Naive thymus-derived CD4-positive, alpha-beta T cell (primary cell): ENCODE data around the gene AMOTL1. TPM values are rescaled to one million over a fixed set of nuclear protein-coding genes. Genes with fewer than 3 reads are reported as not detected.
"Not testable (repeated sequence)": the region's sequence is repeated elsewhere in the genome, so short reads cannot be mapped to it uniquely, and the experiment has no call there.

ENCODE experiments used
- ATAC-seq: fragments of 150-1000 bp; cut with Tn5 transposase; 2 replicates; pipeline ENCODE4 v1.10.0; 2021; ENCODE audit warnings: mild to moderate bottlenecking, moderate library complexity
- CTCF ChIA-PET: fragments of 350-600 bp; sonication (Branson Sonifier 250); formaldehyde crosslinking; loops from one replicate; lab custom pipeline; 2021; ENCODE audit warnings: antibody characterized with exemption; lab: Charles Lee
- POLR2A ChIA-PET: fragments of 350-600 bp; sonication (Branson Sonifier 250); formaldehyde crosslinking; loops from one replicate; lab custom pipeline; 2021; ENCODE audit warnings: antibody characterized with exemption, inconsistent platforms; lab: Charles Lee
- DNase-seq, 9 donors: peaks; one replicate each; pipeline versions ENCODE4 v3.0.0 to v3.0.0-alpha.2; 2020 to 2022; ENCODE audit warnings: mixed read lengths in 1 of 9
- H3K27ac ChIP-seq: one replicate; pipeline ENCODE4 v1.7.0; 2013; ENCODE audit warnings: mild to moderate bottlenecking, low read depth, low read length, moderate library complexity
- H3K27me3 ChIP-seq, 2 donors: one replicate each; pipeline ENCODE4 v1.7.0; 2013; ENCODE audit warnings: low read length in 2 of 2, mild to moderate bottlenecking in 2 of 2, moderate library complexity in 2 of 2; ENCODE audit not compliant: control insufficient read depth in 2 of 2, insufficient read depth in 2 of 2
- H3K36me3 ChIP-seq, 3 experiments: 1 replicate in 2 of 3; 2 replicates in 1 of 3; pipeline ENCODE4 v1.7.0; 2013; ENCODE audit warnings: low read length in 3 of 3, mild to moderate bottlenecking in 3 of 3, moderate library complexity in 1 of 3; ENCODE audit not compliant: insufficient read depth in 3 of 3, control insufficient read depth in 2 of 3
- H3K4me1 ChIP-seq, 2 donors: one replicate each; pipeline ENCODE4 v1.7.0; 2013; ENCODE audit warnings: low read length in 2 of 2, mild to moderate bottlenecking in 2 of 2, moderate library complexity in 1 of 2; ENCODE audit not compliant: control insufficient read depth in 2 of 2, insufficient read depth in 2 of 2
- H3K4me3 ChIP-seq: 2 replicates; pipeline ENCODE4 v1.7.0; 2013; ENCODE audit warnings: mild to moderate bottlenecking, low read length
- H3K9me3 ChIP-seq, 3 experiments: 1 replicate in 2 of 3; 2 replicates in 1 of 3; pipeline ENCODE4 v1.7.0; 2013; ENCODE audit warnings: low read length in 3 of 3; ENCODE audit not compliant: control insufficient read depth in 2 of 3
- H3K27ac Mint-ChIP-seq, 9 donors: one replicate each; pipeline ENCODE4 v1.8.0; 2020 to 2022; ENCODE audit warnings: mixed read lengths in 9 of 9, mild to moderate bottlenecking in 8 of 9, moderate library complexity in 5 of 9, inconsistent platforms in 2 of 9
- H3K27me3 Mint-ChIP-seq, 5 donors: one replicate each; pipeline ENCODE4 v1.8.0; 2021 to 2022; ENCODE audit warnings: mixed read lengths in 5 of 5, mild to moderate bottlenecking in 1 of 5
- H3K36me3 Mint-ChIP-seq, 5 donors: one replicate each; pipeline ENCODE4 v1.8.0; 2020 to 2022; ENCODE audit warnings: mixed read lengths in 5 of 5, mild to moderate bottlenecking in 3 of 5, inconsistent platforms in 1 of 5
- H3K4me1 Mint-ChIP-seq, 7 donors: one replicate each; pipeline ENCODE4 v1.8.0; 2020 to 2022; ENCODE audit warnings: mixed read lengths in 7 of 7, mild to moderate bottlenecking in 3 of 7, inconsistent platforms in 1 of 7
- H3K4me3 Mint-ChIP-seq, 10 donors: one replicate each; pipeline ENCODE4 v1.8.0; 2020 to 2022; ENCODE audit warnings: mild to moderate bottlenecking in 10 of 10, mixed read lengths in 10 of 10, moderate library complexity in 6 of 10, inconsistent platforms in 2 of 10
- H3K9me3 Mint-ChIP-seq, 11 donors: one replicate each; pipeline ENCODE4 v1.8.0; 2020 to 2022; ENCODE audit warnings: mixed read lengths in 11 of 11, mild to moderate bottlenecking in 4 of 11, inconsistent platforms in 1 of 11, moderate library complexity in 1 of 11
- intact Hi-C, 2 donors: fragments of 100-400 bp; cut with micrococcal nuclease; formaldehyde crosslinking; loops; one replicate each; pipeline ENCODE4 v1.15.1; 2023
- polyA plus RNA-seq, 2 donors: library from polyadenylated mRNA; unstranded; fragments of 300-500 nt; fragmentation: Illumina TruSeq; gene quantifications; one replicate each; pipeline ENCODE4 v1.2.3, GENCODE V29; 2021
- total RNA-seq, 6 experiments: library from RNA in 5 of 6; stranded (reverse) in 5 of 6; gene quantifications; 1 replicate in 5 of 6; 2 replicates in 1 of 6; pipeline ENCODE4 v1.2.3 and lab custom pipeline; 2021 to 2026

The AMOTL1 gene
- total and polyA plus RNA-seq, 7 experiments from 2014 or later: 0.05 to 6.3 (median 0.27) TPM; not detected in 2

DNA sequence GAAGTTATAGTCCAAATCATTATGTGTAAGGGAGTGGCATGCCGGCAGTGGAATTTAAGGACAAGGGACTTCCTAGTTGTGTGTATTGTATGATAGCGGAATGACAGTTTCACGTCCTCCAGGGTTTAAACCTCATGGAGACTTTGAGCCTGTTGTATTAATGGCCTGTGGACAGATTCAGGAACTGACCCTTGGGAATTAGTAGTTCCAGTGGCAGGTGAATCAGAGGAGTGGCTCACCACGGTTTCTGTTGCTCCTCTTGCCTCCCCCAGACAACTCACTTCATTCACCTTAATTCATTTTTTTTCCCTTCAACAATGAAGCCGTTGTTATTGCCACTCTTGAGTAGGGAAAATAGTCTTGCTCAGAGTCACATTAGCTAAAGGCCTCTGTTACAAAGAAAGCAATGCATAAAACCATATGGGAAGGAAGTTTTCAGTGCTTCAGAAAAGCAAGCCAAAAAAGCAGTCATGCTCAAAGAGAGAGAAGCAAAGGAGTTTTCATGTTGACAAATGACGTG is 22.6 kb downstream of the AMOTL1 start:
- no peak overlapping the region for H3K27ac Mint-ChIP-seq
- H3K9me3 Mint-ChIP-seq: peaks cover 0 to 2% (median 0%) of the 10 kb centered on the region in 11 donors
- no peak for DNase-seq
- H3K36me3 Mint-ChIP-seq: peaks cover 0 to 2% (median 0%) of the 10 kb centered on the region in 5 donors
- Histone ChIP-seq H3K27me3 (no peaks in the 10 kb centered on the region), H3K36me3 (no peaks in the 10 kb centered on the region), H3K27ac (no peak overlapping the region), H3K4me1 (no peaks in the 10 kb centered on the region), H3K4me3 (no peak overlapping the region), H3K9me3 (no peaks in the 10 kb centered on the region)
- H3K4me3 Mint-ChIP-seq: no peak overlapping the region
- CTCF ChIA-PET: no interaction called here
- peaks cover 0 to 19% (median 5%) of the 10 kb centered on the region in 5 donors for H3K27me3 Mint-ChIP-seq
- intact Hi-C loops: no loop called here
- ATAC-seq: no peak
- POLR2A ChIA-PET: no interaction called here
- no peaks in the 10 kb centered on the region for H3K4me1 Mint-ChIP-seq

DNA sequence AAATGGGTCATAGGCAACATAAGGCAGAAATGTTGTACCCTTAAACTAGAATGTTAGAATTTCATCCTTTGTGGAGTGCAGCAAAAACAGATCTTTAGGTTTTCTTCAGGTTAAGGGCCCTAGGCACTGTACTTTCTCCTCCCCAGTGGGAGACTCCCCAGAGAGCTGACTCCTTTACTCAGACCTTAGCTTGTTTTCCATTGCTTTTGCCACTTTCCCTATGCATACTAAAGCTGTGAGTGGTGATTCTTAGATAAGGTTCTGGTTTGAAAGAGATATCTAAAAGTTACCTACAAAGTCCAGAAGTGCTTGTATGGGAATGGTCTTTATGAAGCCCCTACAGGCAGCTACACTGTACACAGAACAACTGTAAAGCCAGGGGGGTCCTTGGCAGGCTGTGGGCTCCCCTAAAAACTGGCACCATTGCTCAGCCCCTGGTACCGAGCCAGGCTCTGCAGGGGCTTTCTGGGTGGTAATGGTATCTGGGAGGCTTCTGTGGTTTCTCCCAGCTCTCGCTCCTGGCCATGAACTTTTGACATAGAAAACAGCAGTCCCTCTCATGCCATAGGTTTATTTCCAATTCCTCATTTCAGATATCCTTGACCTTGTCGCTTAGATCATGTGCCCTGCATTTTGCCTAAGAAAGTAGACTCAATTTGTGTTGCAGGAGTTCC is 23.2 kb downstream of the AMOTL1 start:
- ChIA-PET POLR2A (no interaction called here), CTCF (no interaction called here)
- peaks cover 0 to 2% (median 0%) of the 10 kb centered on the region in 11 donors for H3K9me3 Mint-ChIP-seq
- no peaks in the 10 kb centered on the region for H3K4me1 Mint-ChIP-seq
- intact Hi-C loops: no loop called here
- Histone ChIP-seq H3K9me3 (no peaks in the 10 kb centered on the region), H3K27me3 (no peaks in the 10 kb centered on the region), H3K27ac (no peak overlapping the region), H3K36me3 (no peaks in the 10 kb centered on the region), H3K4me3 (no peak overlapping the region), H3K4me1 (no peaks in the 10 kb centered on the region)
- H3K4me3 Mint-ChIP-seq: no peak overlapping the region
- peaks cover 0 to 18% (median 5%) of the 10 kb centered on the region in 5 donors for H3K27me3 Mint-ChIP-seq
- H3K27ac Mint-ChIP-seq: no peak overlapping the region
- DNase-seq (no peak), ATAC-seq (no peak)
- peaks cover 0 to 2% (median 0%) of the 10 kb centered on the region in 5 donors for H3K36me3 Mint-ChIP-seq

DNA sequence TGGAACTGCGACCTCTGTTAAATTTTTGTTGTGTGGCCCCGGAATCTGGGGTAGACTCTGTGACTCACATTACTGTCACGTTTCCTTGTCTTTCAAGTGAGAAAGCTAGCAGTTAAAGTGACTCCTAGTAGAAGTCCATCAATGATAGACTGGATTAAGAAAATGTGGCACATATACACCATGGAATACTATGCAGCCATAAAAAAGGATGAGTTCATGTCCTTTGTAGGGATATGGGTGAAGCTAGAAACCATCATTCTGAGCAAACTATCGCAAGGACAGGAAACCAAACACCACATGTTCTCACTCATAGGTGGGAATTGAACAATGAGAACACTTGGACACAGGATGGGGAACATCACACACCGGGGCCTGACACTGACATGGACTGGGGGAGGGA is 23.8 kb downstream of the AMOTL1 start:
- H3K9me3 Mint-ChIP-seq, H3K9me3 ChIP-seq, POLR2A ChIA-PET, H3K4me1 Mint-ChIP-seq, H3K36me3 Mint-ChIP-seq, H3K27ac Mint-ChIP-seq, H3K27ac ChIP-seq, H3K4me3 Mint-ChIP-seq, H3K4me1 ChIP-seq, ATAC-seq, DNase-seq, CTCF ChIA-PET, H3K27me3 ChIP-seq, H3K4me3 ChIP-seq, intact Hi-C loops, H3K36me3 ChIP-seq: not testable (repeated sequence)
- peaks cover 0 to 18% (median 5%) of the 10 kb centered on the region in 5 donors for H3K27me3 Mint-ChIP-seq

DNA sequence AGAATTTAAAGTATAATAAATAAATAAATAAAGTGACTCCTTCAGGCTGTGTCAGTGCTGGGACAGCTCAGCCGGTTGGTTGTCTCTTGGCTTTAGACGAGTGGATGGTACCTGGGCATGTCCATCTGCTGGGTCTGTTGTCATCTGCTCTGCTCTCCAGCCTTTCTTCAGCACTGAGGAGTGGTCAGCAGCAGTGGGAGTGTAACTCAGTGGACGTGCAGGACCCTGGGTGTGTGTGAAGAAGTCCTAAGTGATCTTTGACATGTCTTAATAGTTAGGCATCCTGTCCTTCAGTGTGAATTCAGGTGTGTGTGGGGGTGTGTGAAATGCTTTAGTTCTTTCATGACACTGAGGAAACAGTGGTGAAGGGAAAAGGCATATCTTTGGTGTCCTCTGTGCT is 24.3 kb downstream of the AMOTL1 start:
- H3K4me3 Mint-ChIP-seq: no peak overlapping the region
- Histone ChIP-seq H3K36me3 (no peaks in the 10 kb centered on the region), H3K4me3 (no peak overlapping the region), H3K27ac (no peak overlapping the region), H3K27me3 (no peaks in the 10 kb centered on the region), H3K4me1 (no peaks in the 10 kb centered on the region), H3K9me3 (no peaks in the 10 kb centered on the region)
- CTCF ChIA-PET: no interaction called here
- ATAC-seq (no peak), DNase-seq (no peak)
- H3K4me1 Mint-ChIP-seq: no peaks in the 10 kb centered on the region
- intact Hi-C loops: no loop called here
- H3K36me3 Mint-ChIP-seq: peaks cover 0 to 2% (median 0%) of the 10 kb centered on the region in 5 donors
- no peak overlapping the region for H3K27ac Mint-ChIP-seq
- peaks cover 0 to 18% (median 5%) of the 10 kb centered on the region in 5 donors for H3K27me3 Mint-ChIP-seq
- POLR2A ChIA-PET: no interaction called here
- H3K9me3 Mint-ChIP-seq: peaks cover 0 to 2% (median 0%) of the 10 kb centered on the region in 11 donors

DNA sequence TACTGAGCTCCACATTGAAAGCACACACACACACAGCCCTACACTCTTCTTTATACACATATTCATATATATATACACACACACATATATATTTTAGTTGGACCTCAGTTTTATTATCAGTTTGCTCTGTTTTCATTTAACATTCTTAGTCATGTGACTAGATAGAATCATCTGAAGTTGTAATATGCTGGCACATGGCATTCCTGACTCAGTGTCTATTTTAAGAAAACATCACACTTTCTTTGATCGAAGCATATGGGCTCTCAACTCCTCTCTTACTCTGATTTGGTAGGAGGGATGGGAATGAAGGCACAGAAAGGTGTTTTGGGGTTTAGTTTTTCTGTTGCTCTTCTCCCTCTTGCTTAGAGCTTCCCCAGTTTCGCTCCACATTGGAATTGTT is 24.8 kb downstream of the AMOTL1 start:
- Mint-ChIP-seq H3K4me1 (no peaks in the 10 kb centered on the region), H3K36me3 (peaks cover 0 to 2% (median 0%) of the 10 kb centered on the region in 5 donors), H3K9me3 (peaks cover 0 to 2% (median 0%) of the 10 kb centered on the region in 11 donors), H3K4me3 (no peak overlapping the region), H3K27ac (no peak overlapping the region), H3K27me3 (peaks cover 0 to 18% (median 5%) of the 10 kb centered on the region in 5 donors)
- no peak for DNase-seq
- ATAC-seq: no peak
- CTCF ChIA-PET: no interaction called here
- Histone ChIP-seq H3K4me3 (no peak overlapping the region), H3K27me3 (no peaks in the 10 kb centered on the region), H3K27ac (no peak overlapping the region), H3K4me1 (no peaks in the 10 kb centered on the region), H3K9me3 (no peaks in the 10 kb centered on the region), H3K36me3 (no peaks in the 10 kb centered on the region)
- intact Hi-C loops: no loop called here
- POLR2A ChIA-PET: no interaction called here

DNA sequence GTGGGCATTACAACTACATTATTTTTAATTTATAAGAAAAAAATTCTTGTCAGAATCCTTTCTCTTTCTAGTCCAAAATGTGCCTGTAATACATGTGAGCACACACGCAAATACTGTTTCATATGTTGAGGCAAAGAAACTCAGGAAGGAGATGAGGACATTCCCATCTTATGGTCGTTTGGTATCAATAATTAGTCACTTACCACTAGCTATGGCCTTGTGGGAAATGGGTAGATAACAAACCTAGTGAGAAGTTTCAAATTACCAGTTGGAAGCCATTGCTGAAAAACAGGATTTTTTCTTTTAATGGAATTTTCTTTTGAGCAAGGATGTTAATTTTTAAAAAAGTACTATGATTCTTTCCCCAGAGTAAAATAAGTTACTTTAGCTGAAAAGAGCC is 25.7 kb downstream of the AMOTL1 start:
- no peaks in the 10 kb centered on the region for H3K9me3 ChIP-seq
- Mint-ChIP-seq H3K36me3 (peaks cover 0 to 2% (median 0%) of the 10 kb centered on the region in 5 donors), H3K27me3 (peaks cover 0 to 11% (median 5%) of the 10 kb centered on the region in 5 donors), H3K4me1 (no peaks in the 10 kb centered on the region), H3K27ac (no peak overlapping the region), H3K9me3 (peaks cover 0 to 2% (median 0%) of the 10 kb centered on the region in 11 donors), H3K4me3 (no peak overlapping the region)
- H3K27ac ChIP-seq: no peak overlapping the region
- no peak overlapping the region for H3K4me3 ChIP-seq
- ChIA-PET POLR2A (no interaction called here), CTCF (no interaction called here)
- H3K36me3 ChIP-seq: no peaks in the 10 kb centered on the region
- no peaks in the 10 kb centered on the region for H3K27me3 ChIP-seq
- intact Hi-C loops: no loop called here
- no peaks in the 10 kb centered on the region for H3K4me1 ChIP-seq
- DNase-seq: no peak
- no peak for ATAC-seq
